ENCODE measurements around the gene TAPBPL.
"Not testable (repeated sequence)": the region's sequence is repeated elsewhere in the genome, so short reads cannot be mapped to it uniquely, and the experiment has no call there.

- not testable (repeated sequence) for TF ChIP-seq CTCF (conservative IDR thresholded peaks at IDR 0.05; ENCODE audit: low read length); EZH2phosphoT487 (IDR thresholded peaks at IDR 0.05; ENCODE audit: borderline replicate concordance)
These were observed 25.9 kb downstream of the TAPBPL start for GRCh38 chr12:6477601-6478377.
